ENCODE results near the gene MAP1LC3A. TPM values are rescaled to one million over a fixed set of nuclear protein-coding genes. Genes with fewer than 3 reads are reported as not detected.

The MAP1LC3A gene
- total RNA-seq, 1 donor from 2014 or later = 83.9 TPM

DNA sequence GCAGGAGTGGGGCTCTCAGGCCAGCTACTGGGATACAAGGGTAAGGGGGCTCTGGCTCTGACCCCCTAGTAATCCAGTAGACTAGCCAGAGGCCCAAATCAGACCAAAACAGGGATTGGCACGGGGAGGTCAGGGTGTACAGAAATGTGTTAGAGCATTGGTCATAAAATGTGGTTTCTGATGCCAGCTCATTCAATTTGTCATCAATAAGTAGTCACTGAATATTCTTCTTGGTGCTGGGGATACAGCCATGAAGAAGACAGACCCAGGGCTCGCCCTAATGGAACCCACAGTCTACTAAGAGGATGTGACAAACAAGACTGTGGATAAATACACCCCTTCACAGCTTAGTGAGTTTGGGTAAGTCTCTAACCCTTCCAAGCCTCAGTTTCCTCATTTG lies 11.1 kb downstream of the MAP1LC3A start:
- no peaks in the 10 kb centered on the region for H3K27me3 Mint-ChIP-seq
- no peak overlapping the region for H3K27ac Mint-ChIP-seq
- peaks cover 24% of the 10 kb centered on the region for H3K36me3 Mint-ChIP-seq
- H3K9me3 Mint-ChIP-seq = no peaks in the 10 kb centered on the region
- no peak overlapping the region for H3K4me3 Mint-ChIP-seq
- H3K4me1 Mint-ChIP-seq (ENCODE audit: unreplicated experiment) = peaks cover 34% of the 10 kb centered on the region
- TF ChIP-seq, protein P1, sequence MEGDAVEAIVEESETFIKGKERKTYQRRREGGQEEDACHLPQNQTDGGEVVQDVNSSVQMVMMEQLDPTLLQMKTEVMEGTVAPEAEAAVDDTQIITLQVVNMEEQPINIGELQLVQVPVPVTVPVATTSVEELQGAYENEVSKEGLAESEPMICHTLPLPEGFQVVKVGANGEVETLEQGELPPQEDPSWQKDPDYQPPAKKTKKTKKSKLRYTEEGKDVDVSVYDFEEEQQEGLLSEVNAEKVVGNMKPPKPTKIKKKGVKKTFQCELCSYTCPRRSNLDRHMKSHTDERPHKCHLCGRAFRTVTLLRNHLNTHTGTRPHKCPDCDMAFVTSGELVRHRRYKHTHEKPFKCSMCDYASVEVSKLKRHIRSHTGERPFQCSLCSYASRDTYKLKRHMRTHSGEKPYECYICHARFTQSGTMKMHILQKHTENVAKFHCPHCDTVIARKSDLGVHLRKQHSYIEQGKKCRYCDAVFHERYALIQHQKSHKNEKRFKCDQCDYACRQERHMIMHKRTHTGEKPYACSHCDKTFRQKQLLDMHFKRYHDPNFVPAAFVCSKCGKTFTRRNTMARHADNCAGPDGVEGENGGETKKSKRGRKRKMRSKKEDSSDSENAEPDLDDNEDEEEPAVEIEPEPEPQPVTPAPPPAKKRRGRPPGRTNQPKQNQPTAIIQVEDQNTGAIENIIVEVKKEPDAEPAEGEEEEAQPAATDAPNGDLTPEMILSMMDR (conservative IDR thresholded peaks at IDR 0.05) = no peak
- no peak for DNase-seq (ENCODE audit: extremely low spot score, unreplicated experiment)

DNA sequence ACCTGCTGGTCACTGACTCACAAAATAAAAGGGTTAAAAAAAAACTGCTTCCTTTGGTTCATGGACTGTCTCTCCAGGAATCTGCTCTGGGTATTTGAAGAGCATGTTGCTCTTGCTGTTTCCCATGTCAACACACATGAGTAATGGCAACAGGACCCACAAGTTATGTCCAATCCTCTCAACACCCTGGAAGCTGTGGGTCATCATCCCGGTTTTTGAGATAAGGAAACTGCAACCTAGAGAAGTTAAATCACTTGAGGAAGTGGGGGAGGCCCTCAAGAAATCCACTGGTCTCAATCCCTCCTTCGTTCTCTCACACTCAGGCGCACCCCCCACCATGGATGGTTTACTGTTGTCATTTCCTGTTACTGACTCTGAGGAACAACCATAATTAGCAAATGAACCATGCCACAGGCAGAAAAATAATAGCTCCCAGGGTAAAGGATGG lies 12.4 kb downstream of the MAP1LC3A start:
- Mint-ChIP-seq H3K9me3 (no peaks in the 10 kb centered on the region), H3K4me3 (no peak overlapping the region), H3K27me3 (no peaks in the 10 kb centered on the region), H3K27ac (peak overlapping the region; percentile 59), H3K4me1 (ENCODE audit: unreplicated experiment) (peaks cover 29% of the 10 kb centered on the region), H3K36me3 (peaks cover 32% of the 10 kb centered on the region)
- TF ChIP-seq, protein P1 (conservative IDR thresholded peaks at IDR 0.05) = no peak
- peak; percentile 56 for DNase-seq (ENCODE audit: extremely low spot score, unreplicated experiment)

DNA sequence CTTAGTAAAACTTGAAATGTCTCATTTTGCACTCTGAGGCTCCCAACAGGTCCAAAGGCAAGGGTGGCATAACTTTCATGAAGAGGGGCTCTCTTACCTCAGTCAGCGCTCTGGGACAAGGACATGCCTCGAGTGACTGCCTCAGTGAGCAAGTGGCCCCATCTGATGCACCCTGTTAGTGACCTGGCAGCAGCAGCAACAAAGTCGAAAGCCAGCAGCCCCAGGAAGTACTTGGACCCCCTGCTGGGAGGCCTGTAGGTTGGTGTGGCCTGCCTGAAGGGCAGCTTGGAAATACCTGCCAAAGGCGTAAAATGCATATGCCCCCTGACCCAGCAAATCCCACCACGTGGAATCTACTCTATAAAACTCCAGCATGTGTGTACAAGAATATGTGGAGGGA lies 13.2 kb downstream of the MAP1LC3A start:
- H3K27me3 Mint-ChIP-seq = no peaks in the 10 kb centered on the region
- H3K4me3 Mint-ChIP-seq = no peak overlapping the region
- TF ChIP-seq, protein P1 (conservative IDR thresholded peaks at IDR 0.05) = no peak
- H3K4me1 Mint-ChIP-seq (ENCODE audit: unreplicated experiment) = peaks cover 27% of the 10 kb centered on the region
- no peak overlapping the region for H3K27ac Mint-ChIP-seq
- peak; percentile 69 for DNase-seq (ENCODE audit: extremely low spot score, unreplicated experiment)
- H3K9me3 Mint-ChIP-seq = no peaks in the 10 kb centered on the region
- peaks cover 32% of the 10 kb centered on the region for H3K36me3 Mint-ChIP-seq

DNA sequence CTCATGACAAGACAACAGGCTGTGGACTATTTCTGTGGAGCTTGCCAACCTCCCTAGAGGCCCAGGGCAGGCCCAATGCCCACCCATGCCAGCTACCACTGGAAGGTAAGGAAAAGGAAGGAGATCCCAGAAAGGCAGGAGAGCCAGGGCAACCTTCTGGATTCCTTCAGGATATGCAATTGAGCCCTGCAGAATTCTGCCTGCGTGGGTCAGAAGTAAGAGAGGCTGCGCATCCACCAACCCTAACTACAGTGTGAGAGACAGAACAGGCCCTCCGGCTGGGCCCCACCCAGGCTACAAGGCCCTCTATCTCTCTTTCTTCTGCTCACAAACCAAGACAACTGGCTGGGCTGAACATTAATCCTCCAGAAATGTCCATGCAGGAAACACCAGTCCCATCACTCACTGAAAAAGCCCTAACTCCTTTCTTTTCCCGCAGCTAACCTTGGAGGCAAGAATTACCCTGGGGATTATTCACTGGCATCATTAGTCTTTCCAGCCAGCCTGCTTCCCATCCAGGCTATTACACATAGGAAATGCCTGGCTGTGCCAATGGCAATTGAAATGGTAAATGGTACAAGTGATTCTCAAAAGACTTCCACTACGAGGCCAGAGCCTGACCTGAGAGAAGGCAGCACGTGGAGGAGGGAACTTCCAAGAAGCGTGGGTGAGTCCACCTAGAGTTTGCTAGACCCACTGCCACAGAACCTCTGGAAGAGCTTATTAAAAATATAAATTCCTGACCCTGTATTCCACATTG lies 15.2 kb downstream of the MAP1LC3A start:
- Mint-ChIP-seq H3K27ac (peak overlapping the region; percentile 39), H3K9me3 (no peaks in the 10 kb centered on the region), H3K27me3 (no peaks in the 10 kb centered on the region), H3K4me1 (ENCODE audit: unreplicated experiment) (peaks cover 21% of the 10 kb centered on the region), H3K36me3 (peaks cover 32% of the 10 kb centered on the region), H3K4me3 (no peak overlapping the region)
- TF ChIP-seq, protein P1 (conservative IDR thresholded peaks at IDR 0.05) = no peak
- peak; percentile 43 for DNase-seq (ENCODE audit: extremely low spot score, unreplicated experiment)

DNA sequence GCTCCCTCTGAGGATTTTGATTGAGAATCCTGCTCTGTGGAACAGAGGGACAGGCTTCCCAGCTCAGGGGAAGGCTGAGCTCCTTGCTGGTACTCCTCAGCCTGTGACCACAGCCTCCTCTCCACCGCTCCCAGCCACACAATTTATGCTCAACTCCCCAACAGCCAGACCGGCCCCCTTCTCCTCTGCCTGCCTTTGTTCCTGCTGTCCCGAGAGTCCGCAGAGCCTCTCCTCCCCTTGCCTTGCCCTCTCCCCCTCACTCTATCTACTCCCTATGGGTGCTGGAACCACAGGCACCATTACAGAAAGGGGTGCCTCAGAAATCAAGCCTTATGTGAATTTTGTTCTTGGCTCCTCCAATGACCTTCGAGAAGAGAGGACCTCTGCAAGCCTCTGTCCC lies 15.9 kb downstream of the MAP1LC3A start:
- H3K27ac Mint-ChIP-seq = no peak overlapping the region
- no peaks in the 10 kb centered on the region for H3K9me3 Mint-ChIP-seq
- no peak overlapping the region for H3K4me3 Mint-ChIP-seq
- peak; percentile 57 for DNase-seq (ENCODE audit: extremely low spot score, unreplicated experiment)
- no peaks in the 10 kb centered on the region for H3K27me3 Mint-ChIP-seq
- TF ChIP-seq, protein P1 (conservative IDR thresholded peaks at IDR 0.05) = no peak
- H3K4me1 Mint-ChIP-seq (ENCODE audit: unreplicated experiment) = peaks cover 27% of the 10 kb centered on the region
- H3K36me3 Mint-ChIP-seq = peaks cover 35% of the 10 kb centered on the region

All from type B pancreatic cell (in vitro differentiated cells).